ENCODE measurements around the gene AP5B1.

GRCh38 chr11:65743681-65744025 lies 37.1 kb downstream of the AP5B1 start:
- TF ChIP-seq POLR2A (IDR thresholded peaks at IDR 0.05) (no peak), EP300 (IDR thresholded peaks at IDR 0.05) (no peak)
- TF ChIP-seq, protein P1, sequence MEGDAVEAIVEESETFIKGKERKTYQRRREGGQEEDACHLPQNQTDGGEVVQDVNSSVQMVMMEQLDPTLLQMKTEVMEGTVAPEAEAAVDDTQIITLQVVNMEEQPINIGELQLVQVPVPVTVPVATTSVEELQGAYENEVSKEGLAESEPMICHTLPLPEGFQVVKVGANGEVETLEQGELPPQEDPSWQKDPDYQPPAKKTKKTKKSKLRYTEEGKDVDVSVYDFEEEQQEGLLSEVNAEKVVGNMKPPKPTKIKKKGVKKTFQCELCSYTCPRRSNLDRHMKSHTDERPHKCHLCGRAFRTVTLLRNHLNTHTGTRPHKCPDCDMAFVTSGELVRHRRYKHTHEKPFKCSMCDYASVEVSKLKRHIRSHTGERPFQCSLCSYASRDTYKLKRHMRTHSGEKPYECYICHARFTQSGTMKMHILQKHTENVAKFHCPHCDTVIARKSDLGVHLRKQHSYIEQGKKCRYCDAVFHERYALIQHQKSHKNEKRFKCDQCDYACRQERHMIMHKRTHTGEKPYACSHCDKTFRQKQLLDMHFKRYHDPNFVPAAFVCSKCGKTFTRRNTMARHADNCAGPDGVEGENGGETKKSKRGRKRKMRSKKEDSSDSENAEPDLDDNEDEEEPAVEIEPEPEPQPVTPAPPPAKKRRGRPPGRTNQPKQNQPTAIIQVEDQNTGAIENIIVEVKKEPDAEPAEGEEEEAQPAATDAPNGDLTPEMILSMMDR (IDR thresholded peaks at IDR 0.05) = no peak
